HEK293 (cell line): ENCODE results near the gene CALB2.

Experiments
- GLIS2 ChIP-seq: fragments of 450-650 bp; formaldehyde crosslinking; IDR thresholded peaks from 2 replicates; pipeline ENCODE4 v1.5.1; 2016; ENCODE audit warnings: missing biosample characterization, missing genetic modification characterization
- PRDM1 ChIP-seq: fragments of 450-650 bp; formaldehyde crosslinking; IDR thresholded peaks from 2 replicates; pipeline ENCODE4; 2016; ENCODE audit warnings: missing biosample characterization, missing genetic modification characterization
- REPIN1 ChIP-seq: fragments of 450-650 bp; formaldehyde crosslinking; IDR thresholded peaks from 2 replicates; pipeline ENCODE4 v1.5.1; 2017; ENCODE audit warnings: missing biosample characterization, missing genetic modification characterization, low read depth
- ZFP3 ChIP-seq: fragments of 450-650 bp; formaldehyde crosslinking; IDR thresholded peaks from 2 replicates; pipeline ENCODE4 v1.5.1; 2016; ENCODE audit warnings: low read depth, missing biosample characterization, missing genetic modification characterization
- ZNF211 ChIP-seq: fragments of 450-650 bp; formaldehyde crosslinking; IDR thresholded peaks from 2 replicates; pipeline ENCODE4 v1.5.1; 2016; ENCODE audit warnings: low read depth, missing biosample characterization, missing genetic modification characterization
- ZNF221 ChIP-seq: fragments of 450-650 bp; formaldehyde crosslinking; IDR thresholded peaks from 2 replicates; pipeline ENCODE4 v1.5.1; 2017; ENCODE audit warnings: missing biosample characterization, missing genetic modification characterization, borderline replicate concordance
- ZNF23 ChIP-seq: fragments of 450-650 bp; formaldehyde crosslinking; IDR thresholded peaks from 2 replicates; pipeline ENCODE4 v1.5.1; 2016; ENCODE audit warnings: missing biosample characterization, missing genetic modification characterization, borderline replicate concordance
- ZNF266 ChIP-seq: fragments of 450-650 bp; formaldehyde crosslinking; IDR thresholded peaks from 2 replicates; pipeline ENCODE4 v1.5.1; 2016; ENCODE audit warnings: missing biosample characterization, missing genetic modification characterization, low read depth
- ZNF416 ChIP-seq: fragments of 450-650 bp; formaldehyde crosslinking; IDR thresholded peaks from 2 replicates; pipeline ENCODE4 v1.5.1; 2016; ENCODE audit warnings: missing biosample characterization, missing genetic modification characterization
- ZNF548 ChIP-seq: fragments of 450-650 bp; formaldehyde crosslinking; IDR thresholded peaks from 2 replicates; pipeline ENCODE4 v1.5.1; 2016; ENCODE audit warnings: missing biosample characterization, missing genetic modification characterization
- ZNF549 ChIP-seq: fragments of 450-650 bp; IDR thresholded peaks from 2 replicates; pipeline ENCODE4 v1.5.1; 2018; ENCODE audit warnings: missing biosample characterization, missing genetic modification characterization, mild to moderate bottlenecking, inconsistent platforms, moderate library complexity
- ZNF660 ChIP-seq: fragments of 450-650 bp; IDR thresholded peaks from 2 replicates; pipeline ENCODE4 v1.5.1; 2018; ENCODE audit warnings: missing biosample characterization, mild to moderate bottlenecking, missing genetic modification characterization
- TF ChIP-seq, protein P1 (sequence below): fragments of 450-650 bp; formaldehyde crosslinking; IDR thresholded peaks from 2 replicates; pipeline ENCODE4 v1.5.1; 2016; ENCODE audit warnings: missing biosample characterization, missing genetic modification characterization
- TF ChIP-seq, protein P2 (sequence below): fragments of 450-650 bp; formaldehyde crosslinking; IDR thresholded peaks from 2 replicates; pipeline ENCODE4 v1.5.1; 2016; ENCODE audit warnings: missing biosample characterization, missing genetic modification characterization
- TF ChIP-seq, protein P3 (sequence below): fragments of 450-650 bp; formaldehyde crosslinking; IDR thresholded peaks from 2 replicates; pipeline ENCODE4 v1.5.1; 2016; ENCODE audit warnings: missing biosample characterization, missing genetic modification characterization
- TF ChIP-seq, protein P4 (sequence below): fragments of 450-650 bp; formaldehyde crosslinking; IDR thresholded peaks from 2 replicates; pipeline ENCODE4 v1.5.1; 2016; ENCODE audit warnings: missing biosample characterization, missing genetic modification characterization
- TF ChIP-seq, protein P5 (sequence below): fragments of 450-650 bp; formaldehyde crosslinking; IDR thresholded peaks from 2 replicates; pipeline ENCODE4 v1.5.1; 2017; ENCODE audit warnings: missing biosample characterization, missing genetic modification characterization
- TF ChIP-seq, protein P6 (sequence below): fragments of 450-650 bp; formaldehyde crosslinking; IDR thresholded peaks from 2 replicates; pipeline ENCODE4; 2016; ENCODE audit warnings: missing biosample characterization, missing genetic modification characterization
- TF ChIP-seq, protein P7 (sequence below): fragments of 450-650 bp; formaldehyde crosslinking; IDR thresholded peaks from 2 replicates; pipeline ENCODE4 v1.5.1; 2017; ENCODE audit warnings: missing biosample characterization, missing genetic modification characterization
- TF ChIP-seq, protein P8 (sequence below): fragments of 450-650 bp; formaldehyde crosslinking; IDR thresholded peaks from 2 replicates; pipeline ENCODE4 v1.5.1; 2017; ENCODE audit warnings: missing biosample characterization, missing genetic modification characterization

CALB2 gene

DNA sequence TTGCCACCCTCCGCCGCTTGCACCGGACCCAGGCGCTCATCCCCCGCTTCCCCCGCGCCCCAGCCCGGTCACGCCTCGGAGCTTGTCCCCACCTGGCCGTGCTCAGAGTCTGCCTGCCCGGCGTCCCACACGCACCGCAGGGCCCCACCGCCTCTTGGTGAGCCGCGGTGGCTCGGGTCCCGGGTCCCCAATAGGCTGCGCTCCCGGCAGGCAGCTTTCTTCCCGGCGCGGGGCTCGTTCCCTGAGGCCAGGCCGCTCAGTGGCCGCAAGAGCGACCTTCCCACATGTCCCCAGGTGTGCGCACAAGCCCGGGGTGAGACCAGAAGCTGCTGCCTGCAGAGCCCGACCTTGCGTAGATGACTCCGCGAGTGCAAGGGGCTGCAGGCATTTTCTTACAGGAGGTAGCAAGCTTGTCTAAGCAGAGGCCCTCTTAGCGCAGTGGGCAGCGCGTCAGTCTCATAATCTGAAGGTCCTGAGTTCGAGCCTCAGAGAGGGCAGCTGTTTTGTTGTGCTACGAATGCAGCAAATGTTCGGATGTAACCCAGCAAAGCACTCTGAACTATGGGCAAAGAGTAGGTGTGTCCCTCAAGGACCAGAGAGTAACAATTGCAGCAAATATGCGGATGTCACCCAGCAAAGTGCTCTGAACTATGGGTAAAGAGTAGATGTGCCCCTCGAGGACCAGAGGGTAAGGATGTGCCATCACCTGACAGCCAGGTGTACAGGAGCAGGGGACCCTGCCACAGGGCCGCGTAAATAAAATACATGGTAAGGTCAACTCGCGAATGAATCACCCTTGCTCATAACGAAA is 67.8 kb downstream of the CALB2 start (continued):
- TF ChIP-seq ZNF549 (tag by site-specific recombination) (no peak), PRDM1 (tag by site-specific recombination) (no peak), ZNF548 (tag by site-specific recombination) (no peak; the same call in 1 of the 2 replicates), ZFP3 (tag by site-specific recombination) (no peak), ZNF416 (no peak), ZNF23 (tag by site-specific recombination) (no peak), ZNF660 (peak; percentile 93), ZNF221 (tag by site-specific recombination) (0 out of 2 replicates have a peak, but pooled peaks have one; percentile 69), GLIS2 (tag by site-specific recombination) (peak; percentile 92), REPIN1 (tag by site-specific recombination) (peak; percentile 50; the same call in 1 of the 2 replicates), ZNF266 (no peak), ZNF211 (tag by site-specific recombination) (no peak)
- TF ChIP-seq, protein P1, sequence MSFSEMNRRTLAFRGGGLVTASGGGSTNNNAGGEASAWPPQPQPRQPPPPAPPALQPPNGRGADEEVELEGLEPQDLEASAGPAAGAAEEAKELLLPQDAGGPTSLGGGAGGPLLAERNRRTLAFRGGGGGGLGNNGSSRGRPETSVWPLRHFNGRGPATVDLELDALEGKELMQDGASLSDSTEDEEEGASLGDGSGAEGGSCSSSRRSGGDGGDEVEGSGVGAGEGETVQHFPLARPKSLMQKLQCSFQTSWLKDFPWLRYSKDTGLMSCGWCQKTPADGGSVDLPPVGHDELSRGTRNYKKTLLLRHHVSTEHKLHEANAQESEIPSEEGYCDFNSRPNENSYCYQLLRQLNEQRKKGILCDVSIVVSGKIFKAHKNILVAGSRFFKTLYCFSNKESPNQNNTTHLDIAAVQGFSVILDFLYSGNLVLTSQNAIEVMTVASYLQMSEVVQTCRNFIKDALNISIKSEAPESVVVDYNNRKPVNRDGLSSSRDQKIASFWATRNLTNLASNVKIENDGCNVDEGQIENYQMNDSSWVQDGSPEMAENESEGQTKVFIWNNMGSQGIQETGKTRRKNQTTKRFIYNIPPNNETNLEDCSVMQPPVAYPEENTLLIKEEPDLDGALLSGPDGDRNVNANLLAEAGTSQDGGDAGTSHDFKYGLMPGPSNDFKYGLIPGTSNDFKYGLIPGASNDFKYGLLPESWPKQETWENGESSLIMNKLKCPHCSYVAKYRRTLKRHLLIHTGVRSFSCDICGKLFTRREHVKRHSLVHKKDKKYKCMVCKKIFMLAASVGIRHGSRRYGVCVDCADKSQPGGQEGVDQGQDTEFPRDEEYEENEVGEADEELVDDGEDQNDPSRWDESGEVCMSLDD (tag by site-specific recombination) = peak; percentile 4; the same call in 1 of the 2 replicates
- TF ChIP-seq, protein P2, sequence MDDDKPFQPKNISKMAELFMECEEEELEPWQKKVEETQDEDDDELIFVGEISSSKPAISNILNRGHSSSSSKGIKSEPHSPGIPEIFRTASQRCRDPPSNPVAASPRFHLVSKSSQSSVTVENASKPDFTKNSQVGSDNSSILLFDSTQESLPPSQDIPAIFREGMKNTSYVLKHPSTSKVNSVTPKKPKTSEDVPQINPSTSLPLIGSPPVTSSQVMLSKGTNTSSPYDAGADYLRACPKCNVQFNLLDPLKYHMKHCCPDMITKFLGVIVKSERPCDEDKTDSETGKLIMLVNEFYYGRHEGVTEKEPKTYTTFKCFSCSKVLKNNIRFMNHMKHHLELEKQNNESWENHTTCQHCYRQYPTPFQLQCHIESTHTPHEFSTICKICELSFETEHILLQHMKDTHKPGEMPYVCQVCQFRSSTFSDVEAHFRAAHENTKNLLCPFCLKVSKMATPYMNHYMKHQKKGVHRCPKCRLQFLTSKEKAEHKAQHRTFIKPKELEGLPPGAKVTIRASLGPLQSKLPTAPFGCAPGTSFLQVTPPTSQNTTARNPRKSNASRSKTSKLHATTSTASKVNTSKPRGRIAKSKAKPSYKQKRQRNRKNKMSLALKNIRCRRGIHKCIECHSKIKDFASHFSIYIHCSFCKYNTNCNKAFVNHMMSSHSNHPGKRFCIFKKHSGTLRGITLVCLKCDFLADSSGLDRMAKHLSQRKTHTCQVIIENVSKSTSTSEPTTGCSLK = no peak
- TF ChIP-seq, protein P3, sequence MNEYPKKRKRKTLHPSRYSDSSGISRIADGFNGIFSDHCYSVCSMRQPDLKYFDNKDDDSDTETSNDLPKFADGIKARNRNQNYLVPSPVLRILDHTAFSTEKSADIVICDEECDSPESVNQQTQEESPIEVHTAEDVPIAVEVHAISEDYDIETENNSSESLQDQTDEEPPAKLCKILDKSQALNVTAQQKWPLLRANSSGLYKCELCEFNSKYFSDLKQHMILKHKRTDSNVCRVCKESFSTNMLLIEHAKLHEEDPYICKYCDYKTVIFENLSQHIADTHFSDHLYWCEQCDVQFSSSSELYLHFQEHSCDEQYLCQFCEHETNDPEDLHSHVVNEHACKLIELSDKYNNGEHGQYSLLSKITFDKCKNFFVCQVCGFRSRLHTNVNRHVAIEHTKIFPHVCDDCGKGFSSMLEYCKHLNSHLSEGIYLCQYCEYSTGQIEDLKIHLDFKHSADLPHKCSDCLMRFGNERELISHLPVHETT = peak; percentile 73; the same call in 1 of the 2 replicates
- TF ChIP-seq, protein P4, sequence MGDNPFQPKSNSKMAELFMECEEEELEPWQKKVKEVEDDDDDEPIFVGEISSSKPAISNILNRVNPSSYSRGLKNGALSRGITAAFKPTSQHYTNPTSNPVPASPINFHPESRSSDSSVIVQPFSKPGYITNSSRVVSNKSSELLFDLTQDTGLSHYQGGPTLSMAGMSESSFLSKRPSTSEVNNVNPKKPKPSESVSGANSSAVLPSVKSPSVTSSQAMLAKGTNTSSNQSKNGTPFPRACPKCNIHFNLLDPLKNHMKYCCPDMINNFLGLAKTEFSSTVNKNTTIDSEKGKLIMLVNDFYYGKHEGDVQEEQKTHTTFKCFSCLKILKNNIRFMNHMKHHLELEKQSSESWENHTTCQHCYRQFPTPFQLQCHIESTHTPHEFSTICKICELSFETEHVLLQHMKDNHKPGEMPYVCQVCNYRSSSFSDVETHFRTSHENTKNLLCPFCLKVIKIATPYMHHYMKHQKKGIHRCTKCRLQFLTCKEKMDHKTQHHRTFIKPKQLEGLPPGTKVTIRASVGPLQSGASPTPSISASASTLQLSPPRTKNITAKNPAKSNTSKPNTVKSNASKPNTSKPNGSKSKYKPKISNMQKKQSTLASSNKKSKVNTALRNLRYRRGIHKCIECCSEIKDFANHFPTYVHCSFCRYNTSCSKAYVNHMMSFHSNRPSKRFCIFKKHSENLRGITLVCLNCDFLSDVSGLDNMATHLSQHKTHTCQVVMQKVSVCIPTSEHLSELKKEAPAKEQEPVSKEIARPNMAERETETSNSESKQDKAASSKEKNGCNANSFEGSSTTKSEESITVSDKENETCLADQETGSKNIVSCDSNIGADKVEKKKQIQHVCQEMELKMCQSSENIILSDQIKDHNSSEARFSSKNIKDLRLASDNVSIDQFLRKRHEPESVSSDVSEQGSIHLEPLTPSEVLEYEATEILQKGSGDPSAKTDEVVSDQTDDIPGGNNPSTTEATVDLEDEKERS (tag by site-specific recombination) = 0 out of 2 replicates have a peak, but pooled peaks have one; percentile 38
- TF ChIP-seq, protein P5, sequence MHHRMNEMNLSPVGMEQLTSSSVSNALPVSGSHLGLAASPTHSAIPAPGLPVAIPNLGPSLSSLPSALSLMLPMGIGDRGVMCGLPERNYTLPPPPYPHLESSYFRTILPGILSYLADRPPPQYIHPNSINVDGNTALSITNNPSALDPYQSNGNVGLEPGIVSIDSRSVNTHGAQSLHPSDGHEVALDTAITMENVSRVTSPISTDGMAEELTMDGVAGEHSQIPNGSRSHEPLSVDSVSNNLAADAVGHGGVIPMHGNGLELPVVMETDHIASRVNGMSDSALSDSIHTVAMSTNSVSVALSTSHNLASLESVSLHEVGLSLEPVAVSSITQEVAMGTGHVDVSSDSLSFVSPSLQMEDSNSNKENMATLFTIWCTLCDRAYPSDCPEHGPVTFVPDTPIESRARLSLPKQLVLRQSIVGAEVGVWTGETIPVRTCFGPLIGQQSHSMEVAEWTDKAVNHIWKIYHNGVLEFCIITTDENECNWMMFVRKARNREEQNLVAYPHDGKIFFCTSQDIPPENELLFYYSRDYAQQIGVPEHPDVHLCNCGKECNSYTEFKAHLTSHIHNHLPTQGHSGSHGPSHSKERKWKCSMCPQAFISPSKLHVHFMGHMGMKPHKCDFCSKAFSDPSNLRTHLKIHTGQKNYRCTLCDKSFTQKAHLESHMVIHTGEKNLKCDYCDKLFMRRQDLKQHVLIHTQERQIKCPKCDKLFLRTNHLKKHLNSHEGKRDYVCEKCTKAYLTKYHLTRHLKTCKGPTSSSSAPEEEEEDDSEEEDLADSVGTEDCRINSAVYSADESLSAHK = no peak; the same call in 1 of the 2 replicates
- TF ChIP-seq, protein P6, sequence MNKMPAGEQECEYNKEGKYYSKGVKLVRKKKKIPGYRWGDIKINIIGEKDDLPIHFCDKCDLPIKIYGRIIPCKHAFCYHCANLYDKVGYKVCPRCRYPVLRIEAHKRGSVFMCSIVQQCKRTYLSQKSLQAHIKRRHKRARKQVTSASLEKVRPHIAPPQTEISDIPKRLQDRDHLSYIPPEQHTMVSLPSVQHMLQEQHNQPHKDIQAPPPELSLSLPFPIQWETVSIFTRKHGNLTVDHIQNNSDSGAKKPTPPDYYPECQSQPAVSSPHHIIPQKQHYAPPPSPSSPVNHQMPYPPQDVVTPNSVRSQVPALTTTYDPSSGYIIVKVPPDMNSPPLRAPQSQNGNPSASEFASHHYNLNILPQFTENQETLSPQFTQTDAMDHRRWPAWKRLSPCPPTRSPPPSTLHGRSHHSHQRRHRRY = peak; percentile 44; the same call in 1 of the 2 replicates
- TF ChIP-seq, protein P7, sequence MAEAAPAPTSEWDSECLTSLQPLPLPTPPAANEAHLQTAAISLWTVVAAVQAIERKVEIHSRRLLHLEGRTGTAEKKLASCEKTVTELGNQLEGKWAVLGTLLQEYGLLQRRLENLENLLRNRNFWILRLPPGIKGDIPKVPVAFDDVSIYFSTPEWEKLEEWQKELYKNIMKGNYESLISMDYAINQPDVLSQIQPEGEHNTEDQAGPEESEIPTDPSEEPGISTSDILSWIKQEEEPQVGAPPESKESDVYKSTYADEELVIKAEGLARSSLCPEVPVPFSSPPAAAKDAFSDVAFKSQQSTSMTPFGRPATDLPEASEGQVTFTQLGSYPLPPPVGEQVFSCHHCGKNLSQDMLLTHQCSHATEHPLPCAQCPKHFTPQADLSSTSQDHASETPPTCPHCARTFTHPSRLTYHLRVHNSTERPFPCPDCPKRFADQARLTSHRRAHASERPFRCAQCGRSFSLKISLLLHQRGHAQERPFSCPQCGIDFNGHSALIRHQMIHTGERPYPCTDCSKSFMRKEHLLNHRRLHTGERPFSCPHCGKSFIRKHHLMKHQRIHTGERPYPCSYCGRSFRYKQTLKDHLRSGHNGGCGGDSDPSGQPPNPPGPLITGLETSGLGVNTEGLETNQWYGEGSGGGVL (tag by site-specific recombination) = 0 out of 2 replicates have a peak, but pooled peaks have one; percentile 44
- TF ChIP-seq, protein P8, sequence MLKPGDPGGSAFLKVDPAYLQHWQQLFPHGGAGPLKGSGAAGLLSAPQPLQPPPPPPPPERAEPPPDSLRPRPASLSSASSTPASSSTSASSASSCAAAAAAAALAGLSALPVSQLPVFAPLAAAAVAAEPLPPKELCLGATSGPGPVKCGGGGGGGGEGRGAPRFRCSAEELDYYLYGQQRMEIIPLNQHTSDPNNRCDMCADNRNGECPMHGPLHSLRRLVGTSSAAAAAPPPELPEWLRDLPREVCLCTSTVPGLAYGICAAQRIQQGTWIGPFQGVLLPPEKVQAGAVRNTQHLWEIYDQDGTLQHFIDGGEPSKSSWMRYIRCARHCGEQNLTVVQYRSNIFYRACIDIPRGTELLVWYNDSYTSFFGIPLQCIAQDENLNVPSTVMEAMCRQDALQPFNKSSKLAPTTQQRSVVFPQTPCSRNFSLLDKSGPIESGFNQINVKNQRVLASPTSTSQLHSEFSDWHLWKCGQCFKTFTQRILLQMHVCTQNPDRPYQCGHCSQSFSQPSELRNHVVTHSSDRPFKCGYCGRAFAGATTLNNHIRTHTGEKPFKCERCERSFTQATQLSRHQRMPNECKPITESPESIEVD = no peak; the same call in 1 of the 2 replicates
